ENCODE data around the gene SYVN1. TPM values are rescaled to one million over a fixed set of nuclear protein-coding genes. Genes with fewer than 3 reads are reported as not detected.

Gene SYVN1
- total RNA-seq, 1 experiment from 2014 or later: 45.9 TPM

DNA sequence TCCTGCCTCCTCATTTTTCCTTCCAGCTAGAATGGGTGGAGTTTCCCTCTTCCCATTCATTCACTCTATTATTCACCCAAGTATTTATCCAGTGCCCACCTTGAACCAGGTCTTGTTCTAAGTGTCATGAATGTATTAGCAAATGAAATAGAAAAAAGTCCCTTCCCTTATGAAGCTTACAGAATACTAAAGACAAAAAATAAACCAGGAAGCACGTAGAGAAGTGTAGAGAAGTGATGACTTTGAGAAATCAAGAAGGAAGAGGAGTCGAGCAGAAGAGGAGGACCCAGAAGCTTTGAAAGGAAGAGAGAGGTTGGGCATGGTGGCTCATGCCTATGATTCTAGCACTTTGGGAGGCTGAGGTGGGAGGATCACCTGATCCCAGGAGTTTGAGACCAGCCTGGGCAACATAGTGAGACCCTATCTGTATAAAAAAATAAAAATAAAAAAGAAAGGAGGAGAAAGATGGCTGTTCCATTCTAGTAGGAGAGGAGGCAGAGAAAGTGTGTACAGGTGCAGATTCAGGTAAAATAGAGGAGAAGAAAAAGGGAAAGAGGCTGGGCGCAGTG, 17.1 kb upstream of the SYVN1 start:
- ChIA-PET POLR2A (interaction anchor here (1.1 kb wide), 1 partner anchor 29 kb away, joined by 3 read pairs; the partner anchor contains the start of genes FAU and MRPL49), RAD21 (ENCODE audit: low non-redundant PET in 1 of 2, low total read pairs in 2 of 2, uncharacterized antibody in 2 of 2, unreplicated experiment in 2 of 2) (no interaction called here), CTCF (interaction anchor here (0.7 kb wide), 1 partner anchor 40 kb away, joined by 3 read pairs; the partner anchor contains the start of gene TM7SF2)
- Histone ChIP-seq H3K27me3 (ENCODE audit: insufficient read depth, low read length) (no peaks in the 10 kb centered on the region), H3K9me2 (ENCODE audit: insufficient read depth) (no peaks in the 10 kb centered on the region), H3K9ac (ENCODE audit: low read length) (peak overlapping the region; percentile 50), H3K4me1 (ENCODE audit: control insufficient read depth in 1 of 2, insufficient read depth in 2 of 2, low read length in 2 of 2) (peaks cover 15 to 29% of the 10 kb centered on the region in 2 experiments), H3K79me2 (ENCODE audit: insufficient read depth, low read length) (no peaks in the 10 kb centered on the region), H4K20me1 (ENCODE audit: insufficient read depth) (no peaks in the 10 kb centered on the region), H3K27ac (ENCODE audit: low read depth, low read length) (peak overlapping the region; percentile 89), H3K36me3 (ENCODE audit: control insufficient read depth in 1 of 2, insufficient read depth in 2 of 2, low read length in 2 of 2) (no peaks in the 10 kb centered on the region), H3K4me3 (replicated peaks in 1 of 2; ENCODE audit: low read depth in 1 of 2, low read length in 2 of 2) (no peak overlapping the region), H3K9me3 (ENCODE audit: control insufficient read depth in 1 of 2, insufficient read depth in 1 of 2, low read depth in 1 of 2, low read length in 2 of 2) (peaks cover 0 to 7% of the 10 kb centered on the region in 2 experiments; a peak in 1 of 4 replicates), H3K4me2 (ENCODE audit: low read length) (peak overlapping the region; percentile 74), H2AFZ (ENCODE audit: low read depth, low read length, poor library complexity, severe bottlenecking) (peak overlapping the region; percentile 9)
- intact Hi-C loops (cut with micrococcal nuclease): no loop called here
- no TSS peak for BruUV-seq (replicated peaks)
- TF ChIP-seq FOSL1 (IDR thresholded peaks at IDR 0.05; ENCODE audit: low read depth) (no peak), SIN3A (IDR thresholded peaks at IDR 0.05; ENCODE audit: low read depth) (no peak), CEBPB (IDR thresholded peaks at IDR 0.05; ENCODE audit: low read depth) (no peak), REST (IDR thresholded peaks at IDR 0.05; ENCODE audit: low read depth) (no peak), POLR2AphosphoS5 (IDR thresholded peaks at IDR 0.05; ENCODE audit: low read depth, low read length) (no peak), JUND (IDR thresholded peaks at IDR 0.05) (no peak), RAD21 (IDR thresholded peaks at IDR 0.05; ENCODE audit: low read depth) (no peak), SP1 (IDR thresholded peaks at IDR 0.05; ENCODE audit: low read depth) (no peak), CBX3 (IDR thresholded peaks at IDR 0.05; ENCODE audit: low read depth) (no peak)
- TF ChIP-seq, protein P1, sequence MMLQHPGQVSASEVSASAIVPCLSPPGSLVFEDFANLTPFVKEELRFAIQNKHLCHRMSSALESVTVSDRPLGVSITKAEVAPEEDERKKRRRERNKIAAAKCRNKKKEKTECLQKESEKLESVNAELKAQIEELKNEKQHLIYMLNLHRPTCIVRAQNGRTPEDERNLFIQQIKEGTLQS (IDR thresholded peaks at IDR 0.05): no peak
- DNase-seq (ENCODE audit: low read depth, low spot score) (no peak), ATAC-seq (no peak)
